NCI-H1105 (cell line): ENCODE data around the gene WAPL.
"Not testable (repeated sequence)": the region's sequence is repeated elsewhere in the genome, so short reads cannot be mapped to it uniquely, and the experiment has no call there.

Source experiments
- DNase-seq: peaks from one replicate; lab custom pipeline; 2025; lab: John Stamatoyannopoulos, UW

The WAPL gene, protein sequence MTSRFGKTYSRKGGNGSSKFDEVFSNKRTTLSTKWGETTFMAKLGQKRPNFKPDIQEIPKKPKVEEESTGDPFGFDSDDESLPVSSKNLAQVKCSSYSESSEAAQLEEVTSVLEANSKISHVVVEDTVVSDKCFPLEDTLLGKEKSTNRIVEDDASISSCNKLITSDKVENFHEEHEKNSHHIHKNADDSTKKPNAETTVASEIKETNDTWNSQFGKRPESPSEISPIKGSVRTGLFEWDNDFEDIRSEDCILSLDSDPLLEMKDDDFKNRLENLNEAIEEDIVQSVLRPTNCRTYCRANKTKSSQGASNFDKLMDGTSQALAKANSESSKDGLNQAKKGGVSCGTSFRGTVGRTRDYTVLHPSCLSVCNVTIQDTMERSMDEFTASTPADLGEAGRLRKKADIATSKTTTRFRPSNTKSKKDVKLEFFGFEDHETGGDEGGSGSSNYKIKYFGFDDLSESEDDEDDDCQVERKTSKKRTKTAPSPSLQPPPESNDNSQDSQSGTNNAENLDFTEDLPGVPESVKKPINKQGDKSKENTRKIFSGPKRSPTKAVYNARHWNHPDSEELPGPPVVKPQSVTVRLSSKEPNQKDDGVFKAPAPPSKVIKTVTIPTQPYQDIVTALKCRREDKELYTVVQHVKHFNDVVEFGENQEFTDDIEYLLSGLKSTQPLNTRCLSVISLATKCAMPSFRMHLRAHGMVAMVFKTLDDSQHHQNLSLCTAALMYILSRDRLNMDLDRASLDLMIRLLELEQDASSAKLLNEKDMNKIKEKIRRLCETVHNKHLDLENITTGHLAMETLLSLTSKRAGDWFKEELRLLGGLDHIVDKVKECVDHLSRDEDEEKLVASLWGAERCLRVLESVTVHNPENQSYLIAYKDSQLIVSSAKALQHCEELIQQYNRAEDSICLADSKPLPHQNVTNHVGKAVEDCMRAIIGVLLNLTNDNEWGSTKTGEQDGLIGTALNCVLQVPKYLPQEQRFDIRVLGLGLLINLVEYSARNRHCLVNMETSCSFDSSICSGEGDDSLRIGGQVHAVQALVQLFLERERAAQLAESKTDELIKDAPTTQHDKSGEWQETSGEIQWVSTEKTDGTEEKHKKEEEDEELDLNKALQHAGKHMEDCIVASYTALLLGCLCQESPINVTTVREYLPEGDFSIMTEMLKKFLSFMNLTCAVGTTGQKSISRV (N-terminal part only)

GRCh38 chr10:86521678-86522509, at the start of gene WAPL:
Gene WAPL, minus strand, starts transcription at chr10:86521792. Its CDS starts 3,723 bp downstream, at chr10:86518069.
- DNase-seq = peak; percentile 84

GRCh38 chr10:86569335-86569734, 47.7 kb upstream of the WAPL start:
- DNase-seq = no peak

GRCh38 chr10:86566518-86566917, 44.9 kb upstream of the WAPL start:
- not testable (repeated sequence) for DNase-seq

DNA sequence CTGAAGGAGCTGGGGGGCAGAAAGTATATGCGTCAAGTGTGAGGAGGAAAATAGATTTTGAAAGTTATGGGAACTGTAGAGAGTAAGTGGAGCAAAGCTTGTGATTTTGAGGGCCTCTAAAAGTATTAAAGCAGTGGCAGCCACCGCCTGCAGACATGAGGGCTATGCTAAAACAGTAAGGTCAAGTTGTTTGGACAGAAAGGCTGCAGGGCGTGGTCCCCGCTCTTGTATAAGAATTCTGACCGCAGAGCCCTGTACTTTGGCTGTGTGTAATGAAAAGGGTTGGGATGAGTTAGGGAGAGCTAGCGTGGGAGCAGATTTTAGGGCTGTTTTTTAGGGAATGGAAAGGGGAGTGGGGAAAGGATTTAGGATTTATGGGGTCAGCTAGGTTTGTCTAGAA, 41.7 kb upstream of the WAPL start:
- DNase-seq = not testable (repeated sequence)

- not testable (repeated sequence) for DNase-seq
These were observed 37.1 kb upstream of the WAPL start for GRCh38 chr10:86558695-86559094.

- no peak for DNase-seq
These were observed 35.5 kb upstream of the WAPL start for GRCh38 chr10:86556933-86557649.

GRCh38 chr10:86556532-86556931, 34.9 kb upstream of the WAPL start:
- DNase-seq = no peak

- no peak for DNase-seq
These were observed 32.0 kb upstream of the WAPL start for GRCh38 chr10:86553639-86554038.

DNA sequence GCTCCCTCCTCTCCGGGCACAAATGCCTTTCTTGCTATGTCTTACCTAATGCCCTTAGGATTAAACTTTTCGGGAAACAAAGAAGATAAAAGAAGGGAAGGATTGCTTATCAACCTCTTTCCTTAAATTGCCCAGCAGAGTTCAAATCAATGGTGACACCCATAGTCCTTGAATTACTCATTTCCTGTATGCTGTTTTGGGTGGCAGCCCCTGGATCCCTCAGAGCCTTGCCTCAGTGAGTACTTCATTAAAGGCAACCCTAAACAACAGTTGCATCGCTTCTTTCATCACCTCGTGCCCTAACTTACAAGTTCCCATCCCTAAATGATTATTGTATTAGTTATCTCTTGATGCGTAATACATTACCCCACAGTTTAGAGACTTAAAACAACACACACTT, 31.6 kb upstream of the WAPL start:
- no peak for DNase-seq

GRCh38 chr10:86547296-86547695, 25.7 kb upstream of the WAPL start:
- no peak for DNase-seq

DNA sequence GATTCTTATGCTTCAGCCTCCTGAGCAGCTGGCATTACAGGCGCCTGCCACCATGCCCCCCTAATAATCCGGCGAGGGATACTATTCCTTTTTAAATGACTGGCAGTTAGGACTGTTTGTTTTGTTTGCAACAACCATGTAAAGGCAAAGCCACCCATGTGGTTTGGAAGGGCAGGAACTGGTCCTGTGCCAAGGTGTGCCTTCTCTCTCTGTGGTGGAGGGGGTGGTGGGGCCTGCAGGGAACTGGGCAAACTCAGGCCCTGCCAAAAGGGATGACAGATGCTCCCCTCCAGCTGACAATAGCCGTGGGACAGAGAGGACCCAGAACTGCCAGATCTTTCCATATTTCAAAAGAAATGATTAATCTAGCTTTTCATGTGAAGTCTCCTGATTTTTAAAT, 23.5 kb upstream of the WAPL start:
- DNase-seq = no peak

- no peak for DNase-seq
These were observed 18.4 kb upstream of the WAPL start for GRCh38 chr10:86540016-86540415.

GRCh38 chr10:86538547-86538946, 17.0 kb upstream of the WAPL start:
- DNase-seq = no peak

- not testable (repeated sequence) for DNase-seq
These were observed 16.4 kb upstream of the WAPL start for GRCh38 chr10:86538040-86538439.

GRCh38 chr10:86536294-86536861, 14.8 kb upstream of the WAPL start:
- no peak for DNase-seq

DNA sequence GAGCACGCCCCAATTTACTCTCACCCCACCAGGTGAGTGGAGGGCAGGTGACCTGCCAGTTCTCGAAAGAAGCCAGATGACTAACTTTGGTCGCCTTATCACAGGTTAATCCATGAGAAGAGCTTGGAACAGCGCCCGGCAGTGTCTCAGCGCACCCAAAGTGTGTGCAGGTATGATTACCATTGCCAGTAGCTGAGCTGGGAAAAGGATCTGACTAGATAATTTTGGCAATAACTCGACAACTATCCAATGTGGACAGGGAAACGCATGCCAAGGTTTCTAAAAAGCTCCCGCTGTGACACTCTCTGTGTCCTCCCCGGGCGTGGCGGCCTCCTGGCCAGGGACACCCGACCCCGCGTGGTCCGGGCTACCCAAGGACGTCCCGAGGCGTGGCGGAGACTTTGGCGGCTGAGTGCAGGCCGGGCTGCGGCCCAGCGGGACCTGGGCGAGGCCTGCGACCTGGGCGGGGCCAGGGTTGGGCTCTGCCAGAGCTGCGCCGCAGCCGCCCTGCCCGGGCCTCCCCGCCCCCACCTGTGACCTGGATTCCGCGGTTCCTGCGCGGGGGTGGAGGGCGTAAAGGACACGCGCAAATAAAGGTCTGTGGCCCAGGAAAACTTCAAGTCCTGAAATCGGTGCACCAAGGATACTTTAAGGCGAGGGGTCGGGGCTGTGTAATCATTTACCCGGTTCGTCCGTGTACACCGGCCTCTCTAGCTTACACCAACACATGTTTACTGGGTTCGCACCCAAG, 13.7 kb upstream of the WAPL start:
- DNase-seq = no peak

DNA sequence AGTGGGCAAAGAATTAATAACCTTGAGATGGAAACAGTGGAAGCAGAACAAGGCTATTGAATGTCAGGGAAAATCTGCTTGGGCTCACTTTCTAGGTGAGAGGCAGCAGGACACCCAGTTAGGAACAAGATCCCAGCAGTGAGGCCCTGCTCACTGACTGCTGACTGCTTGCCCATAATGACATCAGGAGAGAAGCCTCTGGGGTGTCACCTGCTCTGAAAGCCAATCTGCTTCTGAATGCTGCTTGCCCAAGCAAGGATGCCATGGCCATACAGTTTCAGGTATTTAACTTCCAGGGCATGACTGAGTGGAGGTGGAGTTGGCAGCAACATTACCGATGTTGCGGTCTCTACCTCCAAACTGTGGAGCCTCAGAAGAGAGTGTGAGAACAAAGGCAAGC, 11.7 kb upstream of the WAPL start:
- DNase-seq = no peak

DNA sequence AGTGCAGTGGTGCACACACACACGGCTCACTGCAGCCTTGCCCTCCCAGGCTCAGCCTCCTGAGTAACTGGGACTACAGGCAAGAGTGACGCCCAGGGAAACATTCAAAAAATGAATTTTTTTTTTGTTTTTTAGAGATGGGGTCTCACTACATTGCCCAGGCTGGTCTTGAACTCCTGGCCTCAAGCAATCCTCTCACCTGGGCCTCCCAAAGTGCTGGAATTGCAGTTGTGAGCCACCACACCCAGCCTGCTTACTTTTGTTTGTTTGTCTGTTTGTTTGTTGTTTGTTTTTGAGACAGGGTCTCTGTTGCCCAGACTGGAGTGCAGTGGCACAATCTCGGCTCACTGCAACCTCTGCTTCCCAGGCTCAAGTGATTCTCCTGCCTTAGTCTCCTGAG, 7.1 kb upstream of the WAPL start:
- not testable (repeated sequence) for DNase-seq

DNA sequence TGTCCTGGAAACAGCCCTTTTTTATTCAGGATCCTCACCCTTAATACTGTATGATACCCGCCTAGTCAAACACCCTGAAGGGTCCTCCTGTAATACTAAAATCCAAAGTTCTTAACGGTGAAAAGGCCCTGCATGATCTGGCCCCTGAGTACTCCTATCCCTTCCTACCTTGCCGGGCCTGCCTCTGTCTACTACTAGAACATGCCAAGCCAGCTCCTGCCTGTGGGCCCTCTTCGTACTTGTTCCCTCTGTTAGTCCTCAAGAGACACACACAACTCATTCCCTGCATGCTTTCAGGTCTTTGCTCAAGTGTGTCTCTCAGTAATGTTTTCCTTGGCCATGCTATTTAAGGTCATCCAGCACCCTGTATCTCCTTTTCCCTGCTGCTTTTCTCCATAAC, 5.0 kb upstream of the WAPL start:
- no peak for DNase-seq

DNA sequence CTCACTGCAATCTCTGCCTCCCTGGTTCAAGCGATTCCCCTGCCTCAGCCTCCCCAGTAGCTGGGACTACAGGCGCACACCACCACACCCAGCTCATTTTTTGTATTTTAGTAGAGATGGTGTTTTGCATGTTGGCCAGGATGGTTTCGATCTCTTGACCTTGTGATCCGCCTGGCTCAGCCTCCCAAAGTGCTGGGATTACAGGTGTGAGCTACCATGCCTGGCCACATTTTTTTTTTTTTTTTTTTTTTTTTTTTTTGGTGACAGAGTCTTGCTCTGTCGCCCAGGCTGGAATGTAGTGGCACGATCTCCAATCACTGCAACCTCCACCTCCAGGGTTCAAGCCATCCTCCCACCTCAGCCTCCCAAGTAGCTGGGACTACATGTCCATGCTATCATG, 4.1 kb upstream of the WAPL start:
- not testable (repeated sequence) for DNase-seq
